ENCODE results near the gene CAVIN4.
A peak's percentile ranks its signal among the peaks of the same experiment; 100 is the strongest.

Gene CAVIN4

DNA sequence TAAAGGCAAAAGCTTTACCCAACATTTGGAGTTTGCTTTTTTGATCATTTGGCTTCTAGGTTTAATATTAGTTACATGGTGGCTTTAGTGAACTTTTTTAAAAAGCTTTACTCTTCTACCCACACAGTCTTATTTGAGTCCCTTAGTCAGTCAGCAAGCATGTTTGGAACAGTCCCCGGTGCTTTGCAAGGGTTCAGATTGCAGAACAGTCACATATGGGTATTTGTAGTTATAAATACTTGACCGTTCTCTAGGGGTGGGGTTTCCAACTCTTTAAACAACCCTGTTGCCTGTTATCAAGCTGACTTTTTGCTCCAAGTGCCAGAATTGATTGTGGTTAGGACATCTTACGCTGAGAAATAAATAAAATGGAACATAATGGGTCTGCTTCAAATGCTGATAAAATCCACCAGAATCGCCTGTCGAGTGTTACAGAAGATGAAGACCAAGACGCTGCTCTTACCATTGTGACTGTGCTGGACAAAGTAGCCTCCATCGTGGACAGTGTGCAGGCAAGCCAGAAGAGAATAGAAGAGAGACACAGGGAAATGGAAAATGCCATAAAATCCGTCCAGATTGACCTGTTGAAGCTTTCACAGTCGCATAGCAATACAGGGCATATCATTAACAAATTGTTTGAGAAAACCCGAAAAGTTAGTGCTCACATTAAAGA, at the start of gene CAVIN4:
CAVIN4 (plus strand) TSS at position 304 of the 673 bp plus-strand sequence; CDS start at position 369, 65 bp downstream.
- no peak for DNase-seq (ENCODE audit: low spot score)

GRCh38 chr9:100534401-100534800, 43.5 kb upstream of the CAVIN4 start:
- DNase-seq (ENCODE audit: low spot score) = no peak

GRCh38 chr9:100540327-100540726, 37.6 kb upstream of the CAVIN4 start:
- no peak for DNase-seq (ENCODE audit: low spot score)

DNA sequence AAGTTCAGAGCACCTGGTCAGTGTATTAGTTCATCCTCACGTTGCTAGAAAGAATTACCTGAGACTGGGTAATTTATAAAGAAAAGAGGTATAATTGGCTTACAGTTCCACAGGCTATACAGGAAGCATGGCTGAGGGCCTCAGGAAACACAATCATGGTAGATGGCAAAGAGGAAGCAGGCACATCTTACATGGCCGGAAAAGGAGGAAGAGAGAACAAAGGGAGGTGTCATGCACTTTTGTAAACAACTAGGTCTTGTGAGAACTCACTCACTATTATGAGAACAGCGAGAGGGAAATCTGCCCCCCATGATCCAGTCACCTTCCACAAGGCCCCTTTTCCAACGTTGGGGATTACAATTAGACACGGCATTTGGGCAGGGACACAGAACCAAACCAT, 28.8 kb upstream of the CAVIN4 start:
- DNase-seq (ENCODE audit: low spot score) = no peak

DNA sequence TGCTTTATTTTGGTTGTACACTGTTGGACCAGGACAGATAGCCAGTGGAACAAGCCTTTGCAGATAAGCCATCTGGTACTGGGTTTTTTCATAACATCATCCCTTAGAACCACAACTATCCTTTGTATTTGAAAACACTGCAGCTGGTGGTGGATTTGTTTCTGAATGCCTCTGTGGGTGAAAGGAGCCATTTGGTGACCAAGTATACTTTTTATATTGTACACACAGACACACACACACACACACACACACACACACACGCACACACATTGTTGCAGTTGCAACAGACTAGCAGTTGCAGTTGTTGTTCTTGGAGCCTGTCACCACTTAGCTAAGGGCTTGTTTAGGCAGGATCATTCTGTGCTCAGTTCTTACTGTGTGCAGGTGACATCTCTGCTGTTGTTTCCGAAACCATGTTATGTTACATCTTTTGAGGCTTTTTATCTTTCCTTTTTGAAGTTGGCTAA, 22.9 kb upstream of the CAVIN4 start:
- DNase-seq (ENCODE audit: low spot score) = no peak

GRCh38 chr9:100555471-100555870, 22.4 kb upstream of the CAVIN4 start:
- no peak for DNase-seq (ENCODE audit: low spot score)

- no peak for DNase-seq (ENCODE audit: low spot score)
Measured at GRCh38 chr9:100557053-100557452, 20.8 kb upstream of the CAVIN4 start.

- peak; percentile 41 for DNase-seq (ENCODE audit: low spot score)
Measured at GRCh38 chr9:100561256-100561655, 16.6 kb upstream of the CAVIN4 start.

DNA sequence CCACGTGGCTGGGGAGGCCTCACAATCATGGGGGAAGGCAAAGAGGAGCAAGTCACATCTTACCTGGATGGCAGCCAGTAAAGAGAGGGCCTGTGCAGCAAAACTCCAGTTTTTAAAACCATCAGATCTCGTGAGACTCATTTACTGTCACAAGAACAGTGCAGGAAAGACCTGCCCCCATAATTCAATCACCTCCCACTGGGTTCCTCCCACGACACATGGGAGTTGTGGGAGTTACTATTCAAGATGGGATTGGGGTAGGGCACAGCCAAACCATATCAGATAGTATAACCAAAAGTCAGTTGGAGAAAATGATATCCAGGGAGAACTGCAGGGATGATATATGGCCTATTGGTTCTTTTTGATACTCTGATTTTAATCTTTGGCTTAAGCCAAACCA, 10.0 kb upstream of the CAVIN4 start:
- DNase-seq (ENCODE audit: low spot score) = no peak

- DNase-seq (ENCODE audit: low spot score) = no peak
Measured at GRCh38 chr9:100573655-100574260, 4.1 kb upstream of the CAVIN4 start.

DNA sequence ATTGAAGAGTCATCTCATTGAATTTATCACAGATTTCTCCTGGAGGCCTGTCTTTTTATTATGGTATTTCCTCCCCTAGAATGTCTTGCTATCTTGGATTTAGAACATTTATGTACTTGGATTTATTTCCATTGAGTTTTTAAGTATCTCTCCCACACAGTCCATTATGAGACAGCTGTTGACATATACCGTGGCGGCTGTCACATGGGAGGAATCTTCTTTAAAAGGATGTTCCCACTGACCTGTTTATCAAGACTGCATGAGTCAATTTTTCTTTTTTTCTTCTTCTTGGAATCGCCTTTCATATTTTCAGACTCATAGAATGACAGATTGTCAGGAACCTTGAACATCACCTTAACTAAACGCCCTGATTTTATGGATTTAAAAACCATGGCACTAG, 2.9 kb upstream of the CAVIN4 start:
- no peak for DNase-seq (ENCODE audit: low spot score)

GRCh38 chr9:100575765-100576386, 2.0 kb upstream of the CAVIN4 start:
- peak; percentile 38 for DNase-seq (ENCODE audit: low spot score)

DNA sequence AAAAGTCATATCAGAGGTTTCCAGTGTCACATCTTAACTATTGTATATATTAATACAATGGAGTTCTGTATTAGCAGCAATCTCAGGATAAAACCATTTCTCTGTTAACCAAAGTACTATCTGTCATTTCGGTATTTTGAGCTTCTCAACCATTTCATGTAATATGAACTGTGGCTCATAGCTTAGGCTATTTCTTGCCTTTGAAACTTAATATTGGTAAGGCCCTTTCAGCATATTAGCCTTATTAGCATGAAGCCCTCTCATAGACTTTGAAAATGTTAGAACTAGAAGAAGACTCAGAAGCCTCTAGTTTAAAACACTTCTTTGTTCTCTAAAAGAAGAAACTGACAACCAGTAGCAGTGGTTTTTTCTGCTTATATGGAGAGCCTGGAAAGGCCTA, 731 bp downstream of the CAVIN4 start:
- DNase-seq (ENCODE audit: low spot score) = no peak

GRCh38 chr9:100579665-100580064, 1.8 kb downstream of the CAVIN4 start:
- no peak for DNase-seq (ENCODE audit: low spot score)

GRCh38 chr9:100580257-100580656, 2.4 kb downstream of the CAVIN4 start:
- no peak for DNase-seq (ENCODE audit: low spot score)

DNA sequence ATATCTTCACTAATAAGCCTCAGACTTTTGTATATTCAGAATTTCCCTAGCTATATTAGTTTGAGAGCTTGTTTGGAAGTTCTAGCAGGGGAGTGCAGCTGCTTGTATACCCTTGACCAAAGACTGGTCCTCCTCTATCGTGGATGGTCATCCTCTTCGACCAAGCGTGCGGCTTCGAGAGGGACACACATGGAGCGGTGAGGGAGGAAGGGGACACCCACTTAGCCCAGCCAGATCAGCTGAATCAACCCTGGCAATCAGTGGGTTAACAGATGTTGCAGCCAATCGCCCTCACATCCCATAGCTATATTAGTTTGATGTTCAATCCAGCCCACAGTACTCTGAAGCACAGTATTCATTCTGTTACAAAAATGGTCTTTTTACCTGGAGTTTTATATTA, 3.2 kb downstream of the CAVIN4 start:
- no peak for DNase-seq (ENCODE audit: low spot score)

GRCh38 chr9:100581661-100582060, 3.8 kb downstream of the CAVIN4 start:
- DNase-seq (ENCODE audit: low spot score) = no peak

- DNase-seq (ENCODE audit: low spot score) = no peak
Measured at GRCh38 chr9:100583014-100583802, 5.3 kb downstream of the CAVIN4 start.

GRCh38 chr9:100584951-100585350, 7.1 kb downstream of the CAVIN4 start:
- DNase-seq (ENCODE audit: low spot score) = no peak

DNA sequence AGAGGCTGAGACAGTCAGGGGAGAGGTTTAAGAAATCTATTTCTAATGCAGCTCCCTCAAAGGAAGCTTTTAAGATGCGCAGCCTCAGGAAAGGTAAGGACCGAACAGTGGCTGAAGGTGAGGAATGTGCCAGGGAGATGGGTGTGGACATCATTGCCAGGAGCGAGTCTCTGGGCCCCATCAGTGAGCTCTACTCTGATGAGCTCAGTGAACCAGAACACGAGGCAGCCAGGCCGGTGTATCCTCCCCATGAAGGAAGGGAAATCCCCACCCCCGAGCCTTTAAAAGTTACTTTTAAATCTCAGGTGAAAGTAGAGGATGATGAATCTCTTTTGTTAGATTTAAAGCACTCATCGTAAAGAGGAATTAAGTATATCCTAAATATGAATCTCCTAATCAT, 8.2 kb downstream of the CAVIN4 start:
- DNase-seq (ENCODE audit: low spot score) = no peak

DNA sequence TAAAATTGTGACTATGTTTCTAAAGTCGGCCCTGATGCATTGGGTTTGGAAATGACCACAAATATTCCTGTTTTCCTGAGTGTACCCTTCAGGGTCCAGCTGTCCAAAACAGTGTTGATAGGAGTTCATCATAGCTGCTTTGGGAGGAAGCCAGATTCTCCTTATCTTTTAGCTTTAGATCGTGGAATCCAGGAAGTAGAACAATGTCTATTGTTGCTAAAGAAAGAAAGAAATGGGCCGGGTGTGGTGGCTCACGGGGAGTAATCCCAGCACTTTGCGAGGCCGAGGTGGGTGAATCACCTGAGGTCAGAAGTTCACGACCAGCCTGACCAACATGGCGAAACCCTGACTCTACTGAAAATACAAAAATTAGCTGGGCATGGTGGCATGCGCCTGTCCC, 9.5 kb downstream of the CAVIN4 start:
- peak; percentile 26 for DNase-seq (ENCODE audit: low spot score)

- DNase-seq (ENCODE audit: low spot score) = no peak
Measured at GRCh38 chr9:100589582-100589981, 11.7 kb downstream of the CAVIN4 start.

DNA sequence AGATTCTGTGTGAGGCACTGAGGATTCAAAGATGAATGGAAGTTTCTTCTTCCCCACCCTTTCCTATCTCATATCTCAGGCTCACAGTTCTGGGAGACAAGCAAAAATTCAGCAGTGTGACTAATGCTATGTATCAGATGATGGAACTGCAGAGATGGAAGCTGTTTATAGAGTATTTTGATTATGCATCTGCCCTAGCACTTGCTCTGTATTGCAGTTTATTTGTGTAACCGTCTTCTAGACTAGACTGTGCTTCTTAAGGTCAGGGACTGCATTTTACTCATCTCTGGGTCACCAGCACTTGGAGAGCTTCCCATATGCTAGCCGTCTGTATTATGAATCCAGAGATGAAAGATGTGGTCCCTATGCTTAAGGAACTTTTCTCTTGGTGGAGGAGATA, 12.6 kb downstream of the CAVIN4 start:
- DNase-seq (ENCODE audit: low spot score) = no peak
